ENCODE data around the gene RMDN3. TPM values are rescaled to one million over a fixed set of nuclear protein-coding genes. Genes with fewer than 3 reads are reported as not detected.

The RMDN3 gene
- total and polyA plus RNA-seq, 2 donors from 2014 or later = 34.9 to 38.2 TPM

DNA sequence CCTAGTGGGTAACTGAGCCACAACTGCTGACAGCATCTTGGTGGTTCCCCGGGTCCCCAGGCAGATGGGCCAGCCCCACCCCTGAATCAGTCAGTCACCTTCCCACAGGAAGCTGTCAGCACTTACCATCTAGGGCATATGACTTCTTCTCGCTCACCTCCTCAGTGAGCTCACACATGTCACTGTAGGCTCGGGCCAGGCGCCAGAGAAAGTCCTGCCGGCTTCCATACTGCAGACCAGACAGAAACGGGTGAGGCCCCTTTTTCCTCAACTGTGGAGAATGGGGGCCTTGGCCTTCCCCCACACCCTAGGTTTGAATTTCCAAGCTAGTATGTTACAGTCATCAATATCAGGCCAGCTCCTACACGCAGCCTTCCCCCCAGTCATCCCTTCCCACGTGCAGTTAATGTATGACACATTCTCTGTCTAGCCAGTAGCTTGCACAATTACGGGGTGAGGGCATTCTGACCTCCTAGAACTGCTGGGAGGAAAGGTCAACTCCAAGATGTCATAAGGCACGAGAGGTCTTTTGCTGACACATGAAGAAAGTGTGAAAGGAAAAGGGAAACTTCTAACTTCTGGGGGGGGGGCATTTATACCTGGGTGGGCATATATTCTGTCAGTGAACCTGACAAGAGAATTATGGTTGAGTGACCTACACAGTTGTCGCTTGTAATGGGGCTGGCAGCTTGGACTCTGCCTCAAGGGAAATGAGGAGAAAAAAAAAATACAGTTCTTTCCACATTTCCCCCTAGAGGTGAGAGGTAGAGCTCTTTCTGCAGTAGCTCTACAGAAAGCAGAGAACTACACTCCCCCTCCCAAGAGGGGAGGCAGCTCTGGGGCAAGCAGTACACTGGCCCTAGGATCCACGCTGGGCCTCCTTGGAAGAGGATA lies 10.9 kb downstream of the RMDN3 start:
- TF ChIP-seq, protein P1, sequence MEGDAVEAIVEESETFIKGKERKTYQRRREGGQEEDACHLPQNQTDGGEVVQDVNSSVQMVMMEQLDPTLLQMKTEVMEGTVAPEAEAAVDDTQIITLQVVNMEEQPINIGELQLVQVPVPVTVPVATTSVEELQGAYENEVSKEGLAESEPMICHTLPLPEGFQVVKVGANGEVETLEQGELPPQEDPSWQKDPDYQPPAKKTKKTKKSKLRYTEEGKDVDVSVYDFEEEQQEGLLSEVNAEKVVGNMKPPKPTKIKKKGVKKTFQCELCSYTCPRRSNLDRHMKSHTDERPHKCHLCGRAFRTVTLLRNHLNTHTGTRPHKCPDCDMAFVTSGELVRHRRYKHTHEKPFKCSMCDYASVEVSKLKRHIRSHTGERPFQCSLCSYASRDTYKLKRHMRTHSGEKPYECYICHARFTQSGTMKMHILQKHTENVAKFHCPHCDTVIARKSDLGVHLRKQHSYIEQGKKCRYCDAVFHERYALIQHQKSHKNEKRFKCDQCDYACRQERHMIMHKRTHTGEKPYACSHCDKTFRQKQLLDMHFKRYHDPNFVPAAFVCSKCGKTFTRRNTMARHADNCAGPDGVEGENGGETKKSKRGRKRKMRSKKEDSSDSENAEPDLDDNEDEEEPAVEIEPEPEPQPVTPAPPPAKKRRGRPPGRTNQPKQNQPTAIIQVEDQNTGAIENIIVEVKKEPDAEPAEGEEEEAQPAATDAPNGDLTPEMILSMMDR (IDR thresholded peaks at IDR 0.05; ENCODE audit: borderline replicate concordance, extremely low read depth, insufficient read depth) = no peak
- intact Hi-C loops (cut with DNase I) = no loop called here
- H3K27ac ChIP-seq (ENCODE audit: low read depth in 2 of 2, low read length in 2 of 2) = no peak overlapping the region
- no peak for DNase-seq
- no peaks in the 10 kb centered on the region for H3K27me3 ChIP-seq (ENCODE audit: control insufficient read depth, insufficient read depth, low read length)
- H3K4me3 ChIP-seq (ENCODE audit: low read length in 3 of 3) = no peak overlapping the region
- H3K9ac ChIP-seq (ENCODE audit: low read length in 3 of 3) = no peak overlapping the region
- H3K4me1 ChIP-seq (ENCODE audit: control insufficient read depth in 2 of 3, insufficient read depth in 2 of 3, low read depth in 1 of 3, low read length in 3 of 3) = no peaks in the 10 kb centered on the region
- FAIRE-seq = no peak
- peaks cover 0 to 37% (median 20%) of the 10 kb centered on the region in 3 donors for H3K36me3 ChIP-seq (ENCODE audit: control insufficient read depth in 2 of 3, insufficient read depth in 3 of 3, low read length in 3 of 3)
- no peaks in the 10 kb centered on the region for H3K9me3 ChIP-seq (ENCODE audit: control insufficient read depth in 2 of 3, insufficient read depth in 1 of 3, low read length in 3 of 3)

DNA sequence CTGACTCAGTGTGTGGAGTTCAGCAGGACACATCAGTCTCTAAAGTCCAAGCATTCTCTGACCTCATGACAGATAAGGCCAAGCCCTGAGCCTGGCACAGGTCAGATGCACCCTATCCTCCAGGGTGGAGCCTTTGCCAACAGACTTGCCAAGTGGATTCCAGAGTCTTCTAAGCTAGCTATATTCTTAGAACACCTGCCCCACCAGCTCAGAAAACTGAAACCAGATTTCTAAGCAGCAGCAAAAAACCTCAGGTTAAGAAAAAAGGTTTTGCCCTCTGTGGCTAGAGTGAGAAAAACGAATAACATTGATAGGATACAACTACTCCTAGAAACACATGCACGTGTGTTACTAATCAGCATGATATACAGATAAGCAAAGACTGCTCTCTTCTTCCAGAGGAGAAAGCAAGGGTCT lies 11.6 kb downstream of the RMDN3 start:
- Histone ChIP-seq H3K4me1 (ENCODE audit: control insufficient read depth in 2 of 3, insufficient read depth in 2 of 3, low read depth in 1 of 3, low read length in 3 of 3) (no peaks in the 10 kb centered on the region), H3K27me3 (ENCODE audit: control insufficient read depth, insufficient read depth, low read length) (no peaks in the 10 kb centered on the region), H3K27ac (ENCODE audit: low read depth in 2 of 2, low read length in 2 of 2) (no peak overlapping the region), H3K9ac (ENCODE audit: low read length in 3 of 3) (no peak overlapping the region), H3K9me3 (ENCODE audit: control insufficient read depth in 2 of 3, insufficient read depth in 1 of 3, low read length in 3 of 3) (no peaks in the 10 kb centered on the region), H3K36me3 (ENCODE audit: control insufficient read depth in 2 of 3, insufficient read depth in 3 of 3, low read length in 3 of 3) (peaks cover 0 to 37% (median 21%) of the 10 kb centered on the region in 3 donors), H3K4me3 (ENCODE audit: low read length in 3 of 3) (no peak overlapping the region)
- intact Hi-C loops (cut with DNase I) = no loop called here
- FAIRE-seq (no peak), DNase-seq (no peak)
- TF ChIP-seq, protein P1 (IDR thresholded peaks at IDR 0.05; ENCODE audit: borderline replicate concordance, extremely low read depth, insufficient read depth) = no peak

DNA sequence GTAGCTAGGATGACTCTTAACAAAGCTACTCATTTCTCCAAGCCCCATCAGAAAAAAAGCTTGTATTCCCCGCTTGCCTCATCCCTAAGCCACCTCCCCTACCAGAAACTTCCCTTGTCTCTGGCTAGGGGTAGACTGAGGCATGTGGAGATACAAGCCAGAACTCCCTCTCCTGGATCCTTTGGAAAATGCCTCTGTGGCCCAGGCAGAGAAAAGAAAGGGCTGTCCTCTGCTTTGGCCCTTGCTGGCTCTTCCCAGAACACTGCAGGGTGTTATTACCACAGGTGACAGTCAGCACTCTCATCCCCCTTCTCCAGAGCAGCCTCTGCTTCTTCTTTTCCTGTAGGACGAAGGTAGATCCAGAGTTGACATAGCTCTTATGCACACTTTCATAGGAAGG lies 15.2 kb downstream of the RMDN3 start:
- Histone ChIP-seq H3K27ac (ENCODE audit: low read depth in 2 of 2, low read length in 2 of 2) (no peak overlapping the region), H3K36me3 (ENCODE audit: control insufficient read depth in 2 of 3, insufficient read depth in 3 of 3, low read length in 3 of 3) (peaks cover 2 to 41% (median 28%) of the 10 kb centered on the region in 3 donors), H3K9me3 (ENCODE audit: control insufficient read depth in 2 of 3, insufficient read depth in 1 of 3, low read length in 3 of 3) (no peaks in the 10 kb centered on the region), H3K9ac (ENCODE audit: low read length in 3 of 3) (no peak overlapping the region), H3K4me3 (ENCODE audit: low read length in 3 of 3) (no peak overlapping the region), H3K27me3 (ENCODE audit: control insufficient read depth, insufficient read depth, low read length) (no peaks in the 10 kb centered on the region), H3K4me1 (ENCODE audit: control insufficient read depth in 2 of 3, insufficient read depth in 2 of 3, low read depth in 1 of 3, low read length in 3 of 3) (no peaks in the 10 kb centered on the region)
- FAIRE-seq (no peak), DNase-seq (no peak)
- TF ChIP-seq, protein P1 (IDR thresholded peaks at IDR 0.05; ENCODE audit: borderline replicate concordance, extremely low read depth, insufficient read depth) = no peak
- intact Hi-C loops (cut with DNase I) = no loop called here

Measured in kidney (tissue), 14 donors.